Measurements from ENCODE around the gene SMAD2. TPM values are rescaled to one million over a fixed set of nuclear protein-coding genes. Genes with fewer than 3 reads are reported as not detected.

SMAD2 gene
- total RNA-seq, 1 donor from 2014 or later: 111 TPM

- Mint-ChIP-seq H3K27me3 (no peaks in the 10 kb centered on the region), H3K4me1 (ENCODE audit: unreplicated experiment) (peaks cover 9% of the 10 kb centered on the region), H3K9me3 (peaks cover 32% of the 10 kb centered on the region), H3K27ac (no peak overlapping the region), H3K4me3 (no peak overlapping the region), H3K36me3 (peaks cover 46% of the 10 kb centered on the region)
- TF ChIP-seq CTCF (conservative IDR thresholded peaks at IDR 0.05): no peak
- no peak for DNase-seq (ENCODE audit: extremely low spot score, unreplicated experiment)
These were observed 28.7 kb downstream of the SMAD2 start for GRCh38 chr18:47901624-47902362.

GRCh38 chr18:47899107-47899840 is 31.2 kb downstream of the SMAD2 start:
- no peak for TF ChIP-seq CTCF (conservative IDR thresholded peaks at IDR 0.05)
- H3K27ac Mint-ChIP-seq: peak overlapping the region; percentile 42
- H3K4me3 Mint-ChIP-seq: no peak overlapping the region
- H3K36me3 Mint-ChIP-seq: peaks cover 47% of the 10 kb centered on the region
- H3K9me3 Mint-ChIP-seq: peaks cover 21% of the 10 kb centered on the region
- H3K4me1 Mint-ChIP-seq (ENCODE audit: unreplicated experiment): peaks cover 22% of the 10 kb centered on the region
- DNase-seq (ENCODE audit: extremely low spot score, unreplicated experiment): no peak
- no peaks in the 10 kb centered on the region for H3K27me3 Mint-ChIP-seq

GRCh38 chr18:47898696-47899095 is 31.8 kb downstream of the SMAD2 start:
- TF ChIP-seq CTCF (conservative IDR thresholded peaks at IDR 0.05): no peak
- peaks cover 46% of the 10 kb centered on the region for H3K36me3 Mint-ChIP-seq
- no peak overlapping the region for H3K4me3 Mint-ChIP-seq
- peaks cover 17% of the 10 kb centered on the region for H3K9me3 Mint-ChIP-seq
- peaks cover 28% of the 10 kb centered on the region for H3K4me1 Mint-ChIP-seq (ENCODE audit: unreplicated experiment)
- H3K27ac Mint-ChIP-seq: no peak overlapping the region
- H3K27me3 Mint-ChIP-seq: no peaks in the 10 kb centered on the region
- DNase-seq (ENCODE audit: extremely low spot score, unreplicated experiment): no peak

GRCh38 chr18:47898055-47898454 is 32.4 kb downstream of the SMAD2 start:
- no peak overlapping the region for H3K4me3 Mint-ChIP-seq

More at GRCh38 chr18:47898055-47898454, 32.4 kb downstream of the SMAD2 start:
- no peak for DNase-seq (ENCODE audit: extremely low spot score, unreplicated experiment)
- no peak for TF ChIP-seq CTCF (conservative IDR thresholded peaks at IDR 0.05)
- H3K27ac Mint-ChIP-seq: no peak overlapping the region
- no peaks in the 10 kb centered on the region for H3K27me3 Mint-ChIP-seq
- H3K9me3 Mint-ChIP-seq: peaks cover 11% of the 10 kb centered on the region
- peaks cover 43% of the 10 kb centered on the region for H3K36me3 Mint-ChIP-seq
- H3K4me1 Mint-ChIP-seq (ENCODE audit: unreplicated experiment): peaks cover 32% of the 10 kb centered on the region
